H1 (cell line): Measurements from ENCODE around the gene UGT1A9. TPM values are rescaled to one million over a fixed set of nuclear protein-coding genes. Genes with fewer than 3 reads are reported as not detected.
A peak's percentile ranks its signal among the peaks of the same experiment; 100 is the strongest.

Experiments used
- CTCF ChIA-PET: fragments of 300-600 bp; sonication (Branson Sonifier 250); formaldehyde crosslinking; loops from one replicate; lab custom pipeline; 2021; ENCODE audit not compliant: partially characterized antibody; lab: Charles Lee
- POLR2A ChIA-PET: fragments of 300-600 bp; sonication (Branson Sonifier 250); formaldehyde crosslinking; loops from one replicate; lab custom pipeline; 2021; ENCODE audit warnings: inconsistent platforms; ENCODE audit not compliant: partially characterized antibody; lab: Charles Lee
- DNase-seq, 2 experiments: peaks; one replicate each; pipeline versions ENCODE4 v3.0.0 to v3.0.0-alpha.2; 2010 to 2022; ENCODE audit warnings: low spot score in 2 of 2, low read depth in 1 of 2, mixed read lengths in 1 of 2
- FAIRE-seq: peaks from 2 replicates; lab custom pipeline; 2011; peaks lifted over from hg19 to GRCh38; lab: Jason Lieb, UNC
- H2AFZ ChIP-seq: 2 replicates; pipeline ENCODE4 v1.8.1; 2012; ENCODE audit warnings: low read length, inconsistent platforms
- H2AK5ac ChIP-seq: 2 replicates; pipeline ENCODE4 v1.6.1; 2013; ENCODE audit warnings: low read depth, low read length
- H2BK120ac ChIP-seq: replicated peaks from 2 replicates; pipeline ENCODE3; 2013; ENCODE audit warnings: low read depth, low read length, inconsistent platforms
- H2BK12ac ChIP-seq: 2 replicates; pipeline ENCODE4 v1.6.1; 2013; ENCODE audit warnings: low read depth, low read length
- H2BK15ac ChIP-seq: 2 replicates; pipeline ENCODE4 v1.6.1; 2013; ENCODE audit warnings: low read length
- H2BK20ac ChIP-seq: 2 replicates; pipeline ENCODE4 v1.6.1; 2013; ENCODE audit warnings: low read length
- H2BK5ac ChIP-seq: 2 replicates; pipeline ENCODE4 v1.6.1; 2013; ENCODE audit warnings: low read depth, low read length
- H3K14ac ChIP-seq: 2 replicates; pipeline ENCODE4 v1.6.1; 2013; ENCODE audit warnings: inconsistent platforms; ENCODE audit not compliant: insufficient read length
- H3K18ac ChIP-seq: 2 replicates; pipeline ENCODE4 v1.6.1; 2013; ENCODE audit warnings: low read length; ENCODE audit errors: extremely low read depth
- H3K23ac ChIP-seq: 2 replicates; pipeline ENCODE4 v1.6.1; 2013; ENCODE audit warnings: inconsistent platforms; ENCODE audit not compliant: insufficient read length
- H3K23me2 ChIP-seq: 2 replicates; pipeline ENCODE4 v1.6.1; 2013; ENCODE audit warnings: low read depth, low read length
- H3K27ac ChIP-seq: 2 replicates; pipeline ENCODE4 v1.6.1; 2011; ENCODE audit warnings: low read depth, low read length, inconsistent platforms
- H3K27me3 ChIP-seq, 4 experiments: replicated peaks in 1 of 4; 1 replicate in 1 of 4; 2 replicates in 3 of 4; pipeline versions ENCODE4 v1.6.1 to v1.8.1; 2011 to 2013; ENCODE audit warnings: low read length in 3 of 4, mild to moderate bottlenecking in 3 of 4, inconsistent platforms in 2 of 4, mixed read lengths in 2 of 4, moderate library complexity in 1 of 4; ENCODE audit not compliant: control insufficient read depth in 3 of 4, insufficient read depth in 3 of 4; ENCODE audit errors: extremely low read depth in 1 of 4
- H3K36me3 ChIP-seq, 4 experiments: 2 replicates each; pipeline versions ENCODE4 v1.6.1 to v1.8.1; 2011 to 2013; ENCODE audit warnings: mild to moderate bottlenecking in 4 of 4, low read length in 3 of 4, moderate library complexity in 2 of 4, control low read depth in 1 of 4, inconsistent platforms in 1 of 4; ENCODE audit not compliant: insufficient read depth in 4 of 4, control insufficient read depth in 2 of 4
- H3K4ac ChIP-seq: replicated peaks from 2 replicates; pipeline ENCODE3; 2013; ENCODE audit warnings: low read length, low read depth, mixed read lengths, inconsistent platforms; ENCODE audit not compliant: insufficient read length
- H3K4me1 ChIP-seq, 4 experiments: replicated peaks in 1 of 4; 1 replicate in 1 of 4; 2 replicates in 3 of 4; pipeline versions ENCODE4 v1.6.1 to v1.8.1; 2011 to 2013; ENCODE audit warnings: low read length in 3 of 4, inconsistent platforms in 2 of 4, mixed read lengths in 1 of 4; ENCODE audit not compliant: insufficient read depth in 4 of 4, control insufficient read depth in 3 of 4
- H3K4me2 ChIP-seq, 2 experiments: 2 replicates each; pipeline versions ENCODE4 v1.6.1 to v1.8.1; 2011 to 2013; ENCODE audit warnings: low read depth in 2 of 2, low read length in 2 of 2, control low read depth in 1 of 2, inconsistent platforms in 1 of 2, mild to moderate bottlenecking in 1 of 2; ENCODE audit not compliant: insufficient read depth in 1 of 2
- H3K4me3 ChIP-seq, 4 experiments: fragments of 200-600, 300-600 bp in 1 of 4; sonication (generic), shearing (Covaris generic), sonication (Bioruptor Twin) in 1 of 4; 2 replicates each; pipeline versions ENCODE4 v1.5.1 to v1.8.1; 2011 to 2016; ENCODE audit warnings: low read length in 4 of 4, low read depth in 3 of 4, control low read depth in 2 of 4, inconsistent platforms in 2 of 4, mild to moderate bottlenecking in 2 of 4, mixed read lengths in 1 of 4, moderate library complexity in 1 of 4; ENCODE audit not compliant: insufficient read depth in 2 of 4; ENCODE audit errors: extremely low read depth in 1 of 4
- H3K56ac ChIP-seq: replicated peaks from 2 replicates; pipeline ENCODE3; 2013; ENCODE audit warnings: low read depth, mild to moderate bottlenecking, mixed read lengths, low read length, inconsistent platforms; ENCODE audit not compliant: insufficient read length
- H3K79me1 ChIP-seq: 2 replicates; pipeline ENCODE4 v1.6.1; 2013; ENCODE audit warnings: low read depth, low read length, control low read depth
- H3K79me2 ChIP-seq, 2 experiments: 2 replicates each; pipeline versions ENCODE4 v1.6.1 to v1.8.1; 2012 to 2013; ENCODE audit warnings: low read length in 2 of 2, mild to moderate bottlenecking in 2 of 2, inconsistent platforms in 1 of 2; ENCODE audit not compliant: insufficient read depth in 2 of 2, control insufficient read depth in 1 of 2
- H3K9ac ChIP-seq, 4 experiments: replicated peaks in 1 of 4; 1 replicate in 1 of 4; 2 replicates in 3 of 4; pipeline versions ENCODE4 v1.6.1 to v1.8.1; 2011 to 2013; ENCODE audit warnings: low read depth in 3 of 4, low read length in 3 of 4, control low read depth in 2 of 4, mild to moderate bottlenecking in 2 of 4, moderate library complexity in 2 of 4, inconsistent platforms in 1 of 4; ENCODE audit errors: extremely low read depth in 1 of 4
- H3K9me3 ChIP-seq, 2 experiments: 2 replicates each; pipeline versions ENCODE4 v1.6.1 to v1.8.1; 2012 to 2013; ENCODE audit warnings: mild to moderate bottlenecking in 2 of 2, moderate library complexity in 2 of 2, control low read depth in 1 of 2, inconsistent platforms in 1 of 2, low read depth in 1 of 2, low read length in 1 of 2, mixed read lengths in 1 of 2; ENCODE audit not compliant: insufficient read depth in 2 of 2
- H4K20me1 ChIP-seq, 2 experiments: replicated peaks in 1 of 2; 2 replicates each; pipeline versions ENCODE3 to v1.8.1; 2011 to 2013; ENCODE audit warnings: inconsistent platforms in 2 of 2, low read length in 2 of 2, mild to moderate bottlenecking in 1 of 2; ENCODE audit not compliant: insufficient read depth in 2 of 2, control insufficient read depth in 1 of 2
- H4K5ac ChIP-seq: 2 replicates; pipeline ENCODE4 v1.6.1; 2013; ENCODE audit warnings: low read length, low read depth, mixed read lengths, inconsistent platforms; ENCODE audit not compliant: insufficient read length
- H4K8ac ChIP-seq: 2 replicates; pipeline ENCODE4 v1.8.0; 2013; ENCODE audit warnings: mild to moderate bottlenecking, moderate library complexity, low read length, inconsistent platforms; ENCODE audit not compliant: insufficient read depth; ENCODE audit errors: extremely low read depth
- H4K91ac ChIP-seq: replicated peaks from 2 replicates; pipeline ENCODE3; 2013; ENCODE audit warnings: low read length, mixed read lengths, inconsistent platforms; ENCODE audit not compliant: insufficient read length
- CEBPB ChIP-seq: IDR thresholded peaks from 2 replicates; pipeline ENCODE4 v1.6.1; 2012; ENCODE audit warnings: low read depth, low read length
- SIX5 ChIP-seq: IDR thresholded peaks from 2 replicates; pipeline ENCODE4 v1.6.1; 2011; ENCODE audit warnings: mild to moderate bottlenecking, low read depth, low read length
- USF2 ChIP-seq: IDR thresholded peaks from 2 replicates; pipeline ENCODE4 v1.6.1; 2011; ENCODE audit warnings: low read length, improper control_type of control experiment
- WGBS, 2 experiments: shearing (Covaris generic) in 1 of 2; methylation state at CpG; one replicate each; pipeline versions ENCODE4 v1.1.6 to v1.1.7; 2013 to 2015; ENCODE audit warnings: low lambda C conversion rate in 2 of 2, mixed read lengths in 2 of 2, inconsistent platforms in 1 of 2, low coverage in 1 of 2, missing lambda C conversion rate in 1 of 2; ENCODE audit not compliant: insufficient replicate concordance in 2 of 2, insufficient coverage in 1 of 2, insufficient read length in 1 of 2; ENCODE audit errors: extremely low coverage in 1 of 2, missing lambda C conversion rate in 1 of 2; 5-methylcytosine and 5-hydroxymethylcytosine counted together
- polyA plus RNA-seq, 7 experiments: library from polyadenylated mRNA; depleted of rRNA in 3 of 7; stranded (reverse) in 5 of 7; unstranded in 2 of 7; fragments of >200 nt in 5 of 7; fragments of 200-250 nt in 2 of 7; gene quantifications; 1 replicate in 5 of 7; 2 replicates in 1 of 7; 4 replicates in 1 of 7; pipeline versions ENCODE4 v1.2.1 to v1.2.3, GENCODE V29; 2011 to 2013; ENCODE audit warnings: missing spikeins in 2 of 7, mixed read lengths in 2 of 7
- total RNA-seq: library from RNA; stranded (reverse); fragmentation: NEBNext Ultra II Directional; extraction: Animal tissue kit (Norgen Biotek cat#: 25700); gene quantifications from 2 replicates; pipeline ENCODE4 v1.2.1, GENCODE V29; 2021

The UGT1A9 gene
- total and polyA plus RNA-seq, 2 of the 8 experiments (the other 6 are each of a cell fraction or from before 2014, with no cell fraction given): not detected

GRCh38 chr2:233814056-233814835, 142.5 kb downstream of the UGT1A9 start:
- FAIRE-seq: peak; percentile 42
- TF ChIP-seq SIX5: peak; percentile 46; the same call in 1 of the 2 replicates
- TF ChIP-seq CEBPB: no peak
- peak; percentile 80 for TF ChIP-seq USF2
- CTCF ChIA-PET: no interaction called here

More at GRCh38 chr2:233814056-233814835, 142.5 kb downstream of the UGT1A9 start:
- Histone ChIP-seq H3K23me2 (no peaks in the 10 kb centered on the region), H2BK12ac (no peak overlapping the region), H4K5ac (no peak overlapping the region), H3K79me1 (no peaks in the 10 kb centered on the region), H2AK5ac (no peak overlapping the region), H2AFZ (no peak overlapping the region), H3K27me3 (no peaks in the 10 kb centered on the region), H4K91ac (no peak overlapping the region), H3K4me3 (no peak overlapping the region), H3K23ac (no peak overlapping the region), H2BK15ac (no peak overlapping the region), H3K9me3 (no peaks in the 10 kb centered on the region), H3K79me2 (no peaks in the 10 kb centered on the region), H3K4me1 (no peaks in the 10 kb centered on the region), H3K4ac (no peak overlapping the region), H3K36me3 (no peaks in the 10 kb centered on the region), H2BK20ac (no peak overlapping the region), H4K8ac (no peak overlapping the region), H3K4me2 (no peak overlapping the region), H3K14ac (no peak overlapping the region), H3K18ac (no peak overlapping the region), H3K27ac (no peak overlapping the region), H3K56ac (no peak overlapping the region), H3K9ac (no peak overlapping the region), H4K20me1 (no peaks in the 10 kb centered on the region), H2BK5ac (no peak overlapping the region), H2BK120ac (no peak overlapping the region)
- DNase-seq: no peak
- 92% methylated on average over 2 of the region's 2 CpGs; no CpG with 5 or more reads in 1 of the 2 experiments for WGBS, 2 experiments
- POLR2A ChIA-PET: no interaction called here
